ENCODE data around the gene ARMH2.

ARMH2 gene

GRCh38 chr6:24844061-24844460, 45.3 kb upstream of the ARMH2 start:
- H3K27me3 ChIP-seq (ENCODE audit: insufficient read depth, poor library complexity, severe bottlenecking), result no peaks in the 10 kb centered on the region
- H3K4me1 ChIP-seq (ENCODE audit: insufficient read depth, poor library complexity, severe bottlenecking), result no peaks in the 10 kb centered on the region
- no peaks in the 10 kb centered on the region for H3K9me3 ChIP-seq (ENCODE audit: severe bottlenecking)
- H3K27ac ChIP-seq (ENCODE audit: poor library complexity, severe bottlenecking), result no peak overlapping the region
- H3K4me3 ChIP-seq (ENCODE audit: severe bottlenecking), result no peak overlapping the region
- DNase-seq (ENCODE audit: low spot score), result no peak
- no peak for TF ChIP-seq CTCF (IDR thresholded peaks at IDR 0.05; ENCODE audit: poor library complexity, severe bottlenecking)
- no peak for ATAC-seq (ENCODE audit: low read depth)
- H3K36me3 ChIP-seq (ENCODE audit: low read depth), result no peaks in the 10 kb centered on the region

- Histone ChIP-seq H3K36me3 (ENCODE audit: low read depth) (no peaks in the 10 kb centered on the region), H3K27me3 (ENCODE audit: insufficient read depth, poor library complexity, severe bottlenecking) (no peaks in the 10 kb centered on the region), H3K27ac (ENCODE audit: poor library complexity, severe bottlenecking) (no peak overlapping the region), H3K9me3 (ENCODE audit: severe bottlenecking) (no peaks in the 10 kb centered on the region), H3K4me1 (ENCODE audit: insufficient read depth, poor library complexity, severe bottlenecking) (no peaks in the 10 kb centered on the region), H3K4me3 (ENCODE audit: severe bottlenecking) (no peak overlapping the region)
- DNase-seq (ENCODE audit: low spot score), result no peak
- ATAC-seq (ENCODE audit: low read depth), result no peak
- TF ChIP-seq CTCF (IDR thresholded peaks at IDR 0.05; ENCODE audit: poor library complexity, severe bottlenecking), result no peak
These were observed 41.5 kb upstream of the ARMH2 start for GRCh38 chr6:24840187-24840586.

DNA sequence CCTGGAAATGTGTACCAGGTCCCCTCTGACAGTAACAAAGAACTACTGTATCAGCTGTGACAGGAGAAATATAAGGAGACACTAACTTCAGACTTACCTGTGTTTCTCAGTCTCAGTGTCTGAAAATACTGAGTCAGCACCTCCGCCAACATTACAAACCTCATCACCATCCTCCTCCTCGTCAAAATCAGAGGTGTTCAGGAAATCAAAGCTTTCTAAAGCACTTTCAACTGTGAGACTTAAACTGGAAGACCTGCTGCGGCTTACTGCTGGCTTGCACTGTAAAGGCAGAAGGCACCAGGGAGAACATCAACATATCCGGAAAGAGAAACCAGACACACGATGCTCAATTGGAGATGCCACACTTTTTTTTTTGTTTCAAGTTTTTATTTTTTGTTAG, 40.3 kb upstream of the ARMH2 start:
- H3K9me3 ChIP-seq (ENCODE audit: severe bottlenecking), result no peaks in the 10 kb centered on the region
- no peak for DNase-seq (ENCODE audit: low spot score)
- no peaks in the 10 kb centered on the region for H3K27me3 ChIP-seq (ENCODE audit: insufficient read depth, poor library complexity, severe bottlenecking)
- no peak for TF ChIP-seq CTCF (IDR thresholded peaks at IDR 0.05; ENCODE audit: poor library complexity, severe bottlenecking)
- no peak overlapping the region for H3K4me3 ChIP-seq (ENCODE audit: severe bottlenecking)
- H3K4me1 ChIP-seq (ENCODE audit: insufficient read depth, poor library complexity, severe bottlenecking), result no peaks in the 10 kb centered on the region
- no peaks in the 10 kb centered on the region for H3K36me3 ChIP-seq (ENCODE audit: low read depth)
- ATAC-seq (ENCODE audit: low read depth), result no peak
- no peak overlapping the region for H3K27ac ChIP-seq (ENCODE audit: poor library complexity, severe bottlenecking)

DNA sequence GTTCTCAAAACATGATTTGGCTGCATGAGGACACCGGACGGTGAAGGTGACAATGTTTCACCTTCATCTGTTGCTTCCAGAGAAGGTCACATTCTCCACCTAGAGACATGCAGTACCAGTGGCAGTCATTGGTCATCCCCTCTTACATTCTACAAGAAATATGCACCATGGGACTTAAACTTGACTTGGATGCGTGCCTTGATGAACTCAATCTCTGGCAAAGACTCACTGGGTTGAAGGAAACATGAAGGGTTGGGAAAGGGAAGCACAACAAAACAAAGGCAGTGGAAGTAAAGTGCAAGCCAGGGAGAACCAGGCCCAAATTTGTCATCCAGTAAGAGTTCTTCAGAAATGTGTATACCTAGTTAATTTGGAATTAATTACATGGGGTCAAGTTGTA, 39.4 kb upstream of the ARMH2 start:
- ATAC-seq (ENCODE audit: low read depth), result no peak
- no peak overlapping the region for H3K4me3 ChIP-seq (ENCODE audit: severe bottlenecking)

GRCh38 chr6:24836109-24836508, 37.4 kb upstream of the ARMH2 start:
- H3K27me3 ChIP-seq (ENCODE audit: insufficient read depth, poor library complexity, severe bottlenecking), result no peaks in the 10 kb centered on the region
- DNase-seq (ENCODE audit: low spot score) (no peak), ATAC-seq (ENCODE audit: low read depth) (no peak)
- no peaks in the 10 kb centered on the region for H3K9me3 ChIP-seq (ENCODE audit: severe bottlenecking)
- no peaks in the 10 kb centered on the region for H3K4me1 ChIP-seq (ENCODE audit: insufficient read depth, poor library complexity, severe bottlenecking)
- no peak for TF ChIP-seq CTCF (IDR thresholded peaks at IDR 0.05; ENCODE audit: poor library complexity, severe bottlenecking)
- H3K36me3 ChIP-seq (ENCODE audit: low read depth), result no peaks in the 10 kb centered on the region
- no peak overlapping the region for H3K4me3 ChIP-seq (ENCODE audit: severe bottlenecking)
- H3K27ac ChIP-seq (ENCODE audit: poor library complexity, severe bottlenecking), result no peak overlapping the region

More for the DNA sequence above, 39.4 kb upstream of the ARMH2 start:
- no peak for TF ChIP-seq CTCF (IDR thresholded peaks at IDR 0.05; ENCODE audit: poor library complexity, severe bottlenecking)
- Histone ChIP-seq H3K27ac (ENCODE audit: poor library complexity, severe bottlenecking) (no peak overlapping the region), H3K4me1 (ENCODE audit: insufficient read depth, poor library complexity, severe bottlenecking) (no peaks in the 10 kb centered on the region), H3K36me3 (ENCODE audit: low read depth) (no peaks in the 10 kb centered on the region), H3K9me3 (ENCODE audit: severe bottlenecking) (no peaks in the 10 kb centered on the region), H3K27me3 (ENCODE audit: insufficient read depth, poor library complexity, severe bottlenecking) (no peaks in the 10 kb centered on the region)
- DNase-seq (ENCODE audit: low spot score), result no peak

All from RWPE2 (cell line).